HepG2 (cell line): ENCODE data around the gene NEURL1. TPM values are rescaled to one million over a fixed set of nuclear protein-coding genes. Genes with fewer than 3 reads are reported as not detected.
A peak's percentile ranks its signal among the peaks of the same experiment; 100 is the strongest.

ENCODE experiments used
- ATAC-seq: fragments of 200-7000 bp; cut with Tn5 transposase; 3 replicates; pipeline ENCODE4 v1.9.1; 2020; ENCODE audit warnings: mild to moderate bottlenecking, moderate library complexity
- BruUV-seq: library from RNA; stranded (reverse); fragments of 400-500 nt; replicated peaks from 2 replicates; lab custom pipeline; 2021; lab: Mats Ljungman, UMichigan
- CTCF ChIA-PET: fragments of 300-600 bp; formaldehyde crosslinking; extraction: SDS; loops from one replicate; lab custom pipeline; 2021; ENCODE audit warnings: low total read pairs, inconsistent platforms, low intra/inter-chr PET ratio; lab: Yijun Ruan, JAX
- POLR2A ChIA-PET: fragments of 350-600 bp; sonication (Branson Sonifier 250); formaldehyde crosslinking; loops from one replicate; lab custom pipeline; 2020; ENCODE audit warnings: antibody characterized with exemption, inconsistent platforms; lab: Yijun Ruan, JAX
- DNase-seq: peaks from one replicate; pipeline ENCODE4 v3.0.0-alpha.2; 2015; ENCODE audit warnings: low spot score
- FAIRE-seq: peaks from 3 replicates; lab custom pipeline; 2011; peaks lifted over from hg19 to GRCh38; lab: Jason Lieb, UNC
- H2AFZ ChIP-seq: one replicate; pipeline ENCODE4 v1.6.1; 2011; ENCODE audit warnings: low read length, inconsistent platforms
- H3K27ac ChIP-seq: fragments of 300-600 bp; 3 replicates; pipeline ENCODE4 v1.8.0; 2011; ENCODE audit warnings: mixed run types, mild to moderate bottlenecking, mixed read lengths, low read length, inconsistent platforms; ENCODE audit not compliant: insufficient read depth; ENCODE audit errors: extremely low read length
- H3K27me3 ChIP-seq, 2 experiments: fragments of 200-600 bp in 1 of 2; 2 replicates in 1 of 2; 3 replicates in 1 of 2; pipeline versions ENCODE4 v1.6.0 to v1.8.0; 2011; ENCODE audit warnings: low read length in 2 of 2, mild to moderate bottlenecking in 2 of 2, moderate library complexity in 2 of 2, inconsistent platforms in 1 of 2; ENCODE audit not compliant: insufficient read depth in 2 of 2, control insufficient read depth in 1 of 2
- H3K36me3 ChIP-seq, 2 experiments: fragments of 200-600 bp in 1 of 2; replicated peaks in 1 of 2; 2 replicates in 1 of 2; 3 replicates in 1 of 2; pipeline versions ENCODE4 v1.5.1 to v1.8.0; 2011; ENCODE audit warnings: low read length in 2 of 2, inconsistent platforms in 1 of 2; ENCODE audit not compliant: insufficient read depth in 2 of 2, control insufficient read depth in 1 of 2
- H3K4me1 ChIP-seq: 2 replicates; pipeline ENCODE4 v1.5.1; 2012; ENCODE audit warnings: low read length, inconsistent platforms; ENCODE audit not compliant: insufficient read depth
- H3K4me2 ChIP-seq: 2 replicates; pipeline ENCODE4 v1.6.0; 2011; ENCODE audit warnings: low read depth, low read length, inconsistent platforms
- H3K4me3 ChIP-seq, 3 experiments: fragments of 200-600 bp in 1 of 3; sonication (generic), shearing (Covaris generic) in 1 of 3; replicated peaks in 1 of 3; 2 replicates each; pipeline ENCODE4 v1.5.1; 2011 to 2016; ENCODE audit warnings: low read length in 3 of 3, inconsistent platforms in 2 of 3, low read depth in 2 of 3, mild to moderate bottlenecking in 2 of 3, control low read depth in 1 of 3, mixed read lengths in 1 of 3; ENCODE audit not compliant: insufficient read depth in 1 of 3
- H3K79me2 ChIP-seq: one replicate; pipeline ENCODE4 v1.6.1; 2011; ENCODE audit warnings: low read length, inconsistent platforms; ENCODE audit not compliant: insufficient read depth
- H3K9ac ChIP-seq: 2 replicates; pipeline ENCODE4 v1.6.0; 2011; ENCODE audit warnings: mild to moderate bottlenecking, low read depth, low read length, inconsistent platforms; ENCODE audit not compliant: insufficient read depth
- H3K9me3 ChIP-seq: 2 replicates; pipeline ENCODE4 v1.5.1; 2012; ENCODE audit warnings: mild to moderate bottlenecking, low read length
- H4K20me1 ChIP-seq: 2 replicates; pipeline ENCODE4 v1.6.0; 2011; ENCODE audit warnings: inconsistent platforms, mild to moderate bottlenecking, low read length, moderate library complexity; ENCODE audit not compliant: insufficient read depth
- ERF ChIP-seq: IDR thresholded peaks from 2 replicates; pipeline ENCODE4 v1.6.1; 2018; ENCODE audit warnings: missing biosample characterization, missing genetic modification reagents
- EZH2 ChIP-seq: conservative IDR thresholded peaks from 2 replicates; pipeline ENCODE4 v1.6.1; 2012; ENCODE audit warnings: mild to moderate bottlenecking, low read depth, low read length, moderate library complexity
- ZNF770 ChIP-seq: sonication (generic); formaldehyde crosslinking; IDR thresholded peaks from 2 replicates; pipeline ENCODE4 v1.5.0; 2020; ENCODE audit warnings: mild to moderate bottlenecking, missing genetic modification reagents
- WGBS: methylation state at CpG from one replicate; pipeline ENCODE4 v1.1.6; 2017; ENCODE audit warnings: low lambda C conversion rate; 5-methylcytosine and 5-hydroxymethylcytosine counted together
- in situ Hi-C: cut with HindIII; loops from 2 replicates; pipeline ENCODE4 v1.10.0; 2017; ENCODE audit warnings: low pct_unique_long_range_greater_than_20kb; ENCODE audit not compliant: extremely low pct_ligation_motif_present
- intact Hi-C: fragments of 100-400 bp; cut with micrococcal nuclease; formaldehyde crosslinking; loops from one replicate; pipeline ENCODE4 v1.10.0; 2022; ENCODE audit not compliant: unreplicated experiment
- polyA plus RNA-seq, 8 experiments: library from polyadenylated mRNA; depleted of rRNA in 3 of 8; stranded (reverse) in 7 of 8; unstranded in 1 of 8; fragments of >200 nt; fragmentation: Illumina TruSeq in 4 of 8; extraction: Trizol in 4 of 8; gene quantifications; 2 replicates each; pipeline versions ENCODE4 v1.2.1 to v1.2.3, GENCODE V29; 2011 to 2016; ENCODE audit warnings: low read depth in 4 of 8, missing spikeins in 1 of 8, mixed read lengths in 1 of 8; ENCODE audit not compliant: insufficient read depth in 1 of 8
- total RNA-seq, 5 experiments: library from RNA; depleted of rRNA; stranded (reverse); fragments of >200 nt; fragmentation: Illumina TruSeq; extraction: Trizol; gene quantifications; 2 replicates each; pipeline ENCODE4 v1.2.3, GENCODE V29; 2016; ENCODE audit warnings: low read depth in 1 of 5

Gene NEURL1
- total and polyA plus RNA-seq, 2 of the 13 experiments (the other 11 are each of a cell fraction or from before 2014, with no cell fraction given), result not detected

- Histone ChIP-seq H3K9ac (no peak overlapping the region), H3K4me3 (no peak overlapping the region), H2AFZ (no peak overlapping the region), H3K36me3 (no peaks in the 10 kb centered on the region), H4K20me1 (no peaks in the 10 kb centered on the region)
- 13% methylated on average over 2 of the region's 5 CpGs for WGBS
- no peak; the same call in 2 of the 3 replicates for ATAC-seq
- in situ Hi-C loops, result no loop called here
- intact Hi-C loops, result no loop called here
- CTCF ChIA-PET, result no interaction called here
- no peak for TF ChIP-seq ZNF770
- TF ChIP-seq EZH2, result peak; percentile 74
- TF ChIP-seq, all 625 proteins: peak for 1
- peaks cover 8 to 84% of the 10 kb centered on the region in 2 experiments; a peak in 4 of 5 replicates for H3K27me3 ChIP-seq
- DNase-seq (no peak), FAIRE-seq (no peak)
- BruUV-seq, result no TSS peak
- H3K79me2 ChIP-seq, result no peaks in the 10 kb centered on the region
- no peaks in the 10 kb centered on the region for H3K4me1 ChIP-seq
- no peak overlapping the region for H3K27ac ChIP-seq
- H3K9me3 ChIP-seq, result no peaks in the 10 kb centered on the region
- POLR2A ChIA-PET, result interaction anchor here (0.7 kb wide), 1 partner anchor 12 kb away, joined by 4 read pairs; no protein-coding TSS in a partner anchor
- no peak overlapping the region for H3K4me2 ChIP-seq
These were observed 747 bp upstream of the NEURL1 start for GRCh38 chr10:103492655-103493261.

- intact Hi-C loops (no loop called here), in situ Hi-C loops (no loop called here)
- BruUV-seq, result no TSS peak
- H3K36me3 ChIP-seq, result no peaks in the 10 kb centered on the region
- no peaks in the 10 kb centered on the region for H3K79me2 ChIP-seq
- no peak overlapping the region for H3K27ac ChIP-seq
- 15% methylated on average over 14 of the region's 92 CpGs for WGBS
- no peaks in the 10 kb centered on the region for H3K9me3 ChIP-seq
- peak overlapping the region; percentile 45 for H3K4me2 ChIP-seq
- FAIRE-seq (no peak), DNase-seq (no peak), ATAC-seq (peak; percentile 10)
- peak overlapping the region in 2 of 3 experiments; percentile 11 to 52; a peak in 3 of 6 replicates for H3K4me3 ChIP-seq
- ChIA-PET CTCF (no interaction called here), POLR2A (no interaction called here)
- H3K9ac ChIP-seq, result no peak overlapping the region
- H3K27me3 ChIP-seq, result peaks cover 6 to 80% of the 10 kb centered on the region in 2 experiments; a peak in 3 of 5 replicates
- no peaks in the 10 kb centered on the region for H3K4me1 ChIP-seq
- H2AFZ ChIP-seq, result no peak overlapping the region
- H4K20me1 ChIP-seq, result no peaks in the 10 kb centered on the region
- TF ChIP-seq EZH2 (peak; percentile 85; the same call in 1 of the 2 replicates), ERF (CRISPR knock-in tag) (no peak)
These were observed 692 bp downstream of the NEURL1 start for GRCh38 chr10:103493916-103494877.
